WTC11 (cell line): ENCODE measurements around the gene PRKACB. TPM values are rescaled to one million over a fixed set of nuclear protein-coding genes. Genes with fewer than 3 reads are reported as not detected.

Experiments used
- ATAC-seq: fragments of 200-7000 bp; cut with Tn5 transposase; 2 replicates; pipeline ENCODE4 v1.10.0; 2021; ENCODE audit warnings: mild to moderate bottlenecking, moderate library complexity
- CTCF ChIA-PET: fragments of 300-600 bp; sonication (Branson Sonifier 250); formaldehyde crosslinking; loops from one replicate; lab custom pipeline; 2021; ENCODE audit warnings: antibody characterized with exemption; lab: Charles Lee
- POLR2A ChIA-PET: fragments of 350-600 bp; sonication (Branson Sonifier 250); formaldehyde crosslinking; loops from one replicate; lab custom pipeline; 2021; ENCODE audit warnings: antibody characterized with exemption; lab: Charles Lee
- DNase-seq: peaks from one replicate; pipeline ENCODE4 v3.0.0; 2021; ENCODE audit warnings: low spot score
- H3K27ac Mint-ChIP-seq: 2 replicates; pipeline ENCODE4 v1.8.0; 2021; ENCODE audit warnings: mixed read lengths
- H3K27me3 Mint-ChIP-seq: 2 replicates; pipeline ENCODE4 v1.8.0; 2021; ENCODE audit warnings: low read depth, mild to moderate bottlenecking, moderate library complexity, mixed read lengths
- H3K36me3 Mint-ChIP-seq: 2 replicates; pipeline ENCODE4 v1.8.0; 2021; ENCODE audit warnings: mixed read lengths
- H3K4me1 Mint-ChIP-seq: 2 replicates; pipeline ENCODE4 v1.8.0; 2022; ENCODE audit warnings: mixed read lengths
- H3K4me3 Mint-ChIP-seq: 2 replicates; pipeline ENCODE4 v1.8.0; 2021; ENCODE audit warnings: mild to moderate bottlenecking, moderate library complexity, mixed read lengths
- H3K9me3 Mint-ChIP-seq: 2 replicates; pipeline ENCODE4 v1.8.0; 2021; ENCODE audit warnings: mixed read lengths
- CBFB ChIP-seq: sonication (generic); formaldehyde crosslinking; IDR thresholded peaks from 2 replicates; pipeline ENCODE4 v1.8.1; 2022; ENCODE audit warnings: mild to moderate bottlenecking, low read depth, missing genetic modification reagents
- ELF4 ChIP-seq: sonication (generic); formaldehyde crosslinking; IDR thresholded peaks from 2 replicates; pipeline ENCODE4 v1.8.1; 2022; ENCODE audit warnings: low read depth, mild to moderate bottlenecking, moderate library complexity, missing genetic modification reagents
- EMX1 ChIP-seq: fragments of 250-450 bp; sonication (Bioruptor Pico); IDR thresholded peaks from 2 replicates; pipeline ENCODE4 v1.8.0; 2021; ENCODE audit warnings: mild to moderate bottlenecking
- ESRRA ChIP-seq: sonication (generic); formaldehyde crosslinking; IDR thresholded peaks from 2 replicates; pipeline ENCODE4 v1.8.1; 2022; ENCODE audit warnings: mild to moderate bottlenecking, missing genetic modification reagents, borderline replicate concordance
- GABPB1 ChIP-seq: sonication (generic); formaldehyde crosslinking; IDR thresholded peaks from 2 replicates; pipeline ENCODE4 v1.8.1; 2023; ENCODE audit warnings: mild to moderate bottlenecking, missing genetic modification reagents
- IRF2 ChIP-seq: sonication (generic); formaldehyde crosslinking; IDR thresholded peaks from 2 replicates; pipeline ENCODE4 v1.8.0; 2022; ENCODE audit warnings: low read depth, missing genetic modification reagents, borderline replicate concordance
- MXD4 ChIP-seq: fragments of 250-450 bp; sonication (Bioruptor Pico); IDR thresholded peaks from 2 replicates; pipeline ENCODE4 v1.8.0; 2021; ENCODE audit warnings: mild to moderate bottlenecking, moderate library complexity, borderline replicate concordance
- SOX15 ChIP-seq: fragments of 250-450 bp; sonication (Bioruptor Pico); IDR thresholded peaks from 2 replicates; pipeline ENCODE4 v1.9.0; 2021; ENCODE audit warnings: mild to moderate bottlenecking
- TP53 ChIP-seq: sonication (generic); formaldehyde crosslinking; IDR thresholded peaks from 2 replicates; pipeline ENCODE4 v1.8.1; 2023; ENCODE audit warnings: mild to moderate bottlenecking, missing genetic modification reagents
- ZBTB21 ChIP-seq: sonication (generic); formaldehyde crosslinking; IDR thresholded peaks from 2 replicates; pipeline ENCODE4 v1.8.1; 2023; ENCODE audit warnings: mild to moderate bottlenecking, missing genetic modification reagents, borderline replicate concordance
- ZNF416 ChIP-seq: fragments of 250-450 bp; sonication (Bioruptor Pico); IDR thresholded peaks from 2 replicates; pipeline ENCODE4 v1.9.0; 2021; ENCODE audit warnings: mild to moderate bottlenecking, inconsistent platforms
- ZNF423 ChIP-seq: fragments of 250-450 bp; sonication (Bioruptor Pico); IDR thresholded peaks from 2 replicates; pipeline ENCODE4 v2.1.2; 2022; ENCODE audit warnings: mild to moderate bottlenecking, moderate library complexity
- total RNA-seq: library from RNA; stranded (reverse); gene quantifications from 3 replicates; pipeline ENCODE4 v1.2.3, GENCODE V29; 2021
- TF ChIP-seq, protein P1 (sequence below): fragments of 250-450 bp; sonication (Bioruptor Pico); conservative IDR thresholded peaks from 2 replicates; pipeline ENCODE4 v1.9.0; 2021; ENCODE audit warnings: mild to moderate bottlenecking
- TF ChIP-seq, protein P2 (sequence below): sonication (generic); formaldehyde crosslinking; IDR thresholded peaks from 2 replicates; pipeline ENCODE4 v1.8.1; 2022; ENCODE audit warnings: low read depth, missing genetic modification reagents, borderline replicate concordance
- TF ChIP-seq, protein P3 (sequence below): sonication (generic); formaldehyde crosslinking; IDR thresholded peaks from 2 replicates; pipeline ENCODE4 v1.8.0; 2023; ENCODE audit warnings: mild to moderate bottlenecking, missing genetic modification reagents
- TF ChIP-seq, protein P4 (sequence below): sonication (generic); formaldehyde crosslinking; IDR thresholded peaks from 2 replicates; pipeline ENCODE4 v1.8.1; 2023; ENCODE audit warnings: mild to moderate bottlenecking, missing genetic modification reagents
- TF ChIP-seq, protein P5 (sequence below): sonication (generic); formaldehyde crosslinking; IDR thresholded peaks from 2 replicates; pipeline ENCODE4 v1.8.1; 2023; ENCODE audit warnings: mild to moderate bottlenecking, missing genetic modification reagents, moderate library complexity
- TF ChIP-seq, protein P6 (sequence below): sonication (generic); formaldehyde crosslinking; IDR thresholded peaks from 2 replicates; pipeline ENCODE4 v1.8.1; 2023; ENCODE audit warnings: mild to moderate bottlenecking, missing genetic modification reagents, moderate library complexity
- TF ChIP-seq, protein P7 (sequence below): sonication (generic); formaldehyde crosslinking; IDR thresholded peaks from 2 replicates; pipeline ENCODE4 v1.8.0; 2023; ENCODE audit warnings: missing genetic modification reagents, mild to moderate bottlenecking, borderline replicate concordance

PRKACB gene
- total RNA-seq, 1 experiment from 2014 or later, result 18.4 TPM

DNA sequence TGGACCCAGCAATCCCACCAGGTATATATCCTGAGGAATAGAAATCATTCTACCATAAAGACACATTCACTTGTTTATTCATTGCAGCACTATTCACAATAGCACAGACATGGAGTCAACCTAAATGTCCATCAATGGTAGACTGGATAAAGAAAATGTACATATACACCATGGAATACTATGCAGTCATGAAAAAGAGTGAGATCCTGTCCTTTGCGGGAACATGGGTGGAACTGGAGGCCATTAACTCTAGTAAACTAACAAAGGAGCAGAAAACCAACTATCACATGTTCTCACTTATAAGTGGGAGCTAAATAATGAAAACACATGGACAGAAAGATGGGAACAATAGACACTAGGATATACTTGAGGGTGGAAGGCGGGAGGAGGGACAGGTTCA lies 36.1 kb upstream of the PRKACB start (continued):
- TF ChIP-seq, protein P1, sequence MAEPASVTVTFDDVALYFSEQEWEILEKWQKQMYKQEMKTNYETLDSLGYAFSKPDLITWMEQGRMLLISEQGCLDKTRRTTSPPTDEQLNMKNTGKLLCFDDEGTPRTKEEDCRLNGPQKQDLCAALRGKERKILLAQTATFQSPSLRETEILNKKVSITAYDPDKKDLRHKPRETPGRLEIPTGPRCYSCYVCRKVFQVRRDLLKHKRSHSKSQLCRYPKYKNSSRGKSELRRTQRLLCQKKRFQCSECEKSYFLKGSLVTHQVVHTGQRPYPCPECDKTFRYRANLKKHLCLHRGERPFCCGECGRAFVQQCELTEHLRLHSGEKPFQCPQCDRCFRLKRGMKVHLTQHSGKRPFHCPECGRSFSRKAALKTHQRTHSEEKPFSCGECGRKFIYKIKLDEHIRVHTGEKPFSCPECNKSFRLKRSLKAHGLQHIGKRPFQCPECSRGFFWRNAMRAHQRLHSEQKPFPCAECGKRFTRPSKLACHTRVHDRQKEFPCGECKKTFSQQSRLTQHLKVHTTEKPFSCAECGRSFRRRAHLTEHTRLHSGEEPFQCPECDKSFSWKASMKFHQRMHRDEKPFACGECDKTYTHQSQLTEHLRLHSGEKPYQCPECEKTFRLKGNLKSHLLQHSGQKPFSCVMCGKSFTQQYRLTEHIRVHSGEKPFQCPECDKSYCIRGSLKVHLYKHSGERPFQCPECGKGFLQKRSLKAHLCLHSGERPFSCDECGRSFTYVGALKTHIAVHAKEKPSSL (CRISPR knock-in tag), result no peak
- TF ChIP-seq ZNF416 (CRISPR knock-in tag), result no peak

DNA sequence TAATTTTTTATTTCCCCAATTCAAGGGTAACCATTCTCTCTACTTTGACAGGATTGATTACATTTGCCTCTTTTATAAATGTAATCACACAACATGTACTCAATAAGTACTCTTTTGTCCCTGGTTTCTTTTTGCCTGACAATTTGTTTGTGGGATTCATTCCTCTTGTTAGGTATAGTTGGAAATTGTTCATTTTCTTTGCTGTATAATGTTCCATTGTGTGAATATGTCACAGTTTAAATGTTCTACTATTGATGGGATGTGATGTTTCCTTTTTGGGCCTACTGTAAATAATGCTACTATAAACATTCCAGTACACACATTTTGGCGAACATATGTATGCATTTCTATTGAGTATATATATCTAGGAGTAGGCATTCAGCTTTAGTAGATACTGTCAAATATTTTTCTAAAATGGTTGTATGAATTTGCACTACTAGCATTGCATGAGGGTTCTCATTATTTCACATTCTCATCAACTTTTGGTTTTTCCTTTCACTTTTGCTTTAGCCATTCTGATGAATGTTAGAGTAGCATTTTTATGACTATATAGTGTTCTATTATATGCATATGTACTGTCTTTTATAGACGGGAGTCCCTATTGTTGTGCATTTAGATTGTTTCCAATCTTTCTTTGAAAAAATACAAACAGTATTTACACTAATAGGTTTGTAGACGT lies 35.0 kb upstream of the PRKACB start:
- peaks cover 18% of the 10 kb centered on the region for H3K9me3 Mint-ChIP-seq
- H3K27me3 Mint-ChIP-seq, result no peaks in the 10 kb centered on the region
- H3K4me3 Mint-ChIP-seq, result no peak overlapping the region
- ATAC-seq (no peak), DNase-seq (no peak)
- POLR2A ChIA-PET, result no interaction called here
- peaks cover 12% of the 10 kb centered on the region for H3K4me1 Mint-ChIP-seq
- H3K36me3 Mint-ChIP-seq, result peaks cover 14% of the 10 kb centered on the region
- CTCF ChIA-PET, result no interaction called here
- no peak overlapping the region for H3K27ac Mint-ChIP-seq
- TF ChIP-seq, protein P2, sequence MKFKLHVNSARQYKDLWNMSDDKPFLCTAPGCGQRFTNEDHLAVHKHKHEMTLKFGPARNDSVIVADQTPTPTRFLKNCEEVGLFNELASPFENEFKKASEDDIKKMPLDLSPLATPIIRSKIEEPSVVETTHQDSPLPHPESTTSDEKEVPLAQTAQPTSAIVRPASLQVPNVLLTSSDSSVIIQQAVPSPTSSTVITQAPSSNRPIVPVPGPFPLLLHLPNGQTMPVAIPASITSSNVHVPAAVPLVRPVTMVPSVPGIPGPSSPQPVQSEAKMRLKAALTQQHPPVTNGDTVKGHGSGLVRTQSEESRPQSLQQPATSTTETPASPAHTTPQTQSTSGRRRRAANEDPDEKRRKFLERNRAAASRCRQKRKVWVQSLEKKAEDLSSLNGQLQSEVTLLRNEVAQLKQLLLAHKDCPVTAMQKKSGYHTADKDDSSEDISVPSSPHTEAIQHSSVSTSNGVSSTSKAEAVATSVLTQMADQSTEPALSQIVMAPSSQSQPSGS (CRISPR knock-in tag), result no peak
- TF ChIP-seq, protein P3, sequence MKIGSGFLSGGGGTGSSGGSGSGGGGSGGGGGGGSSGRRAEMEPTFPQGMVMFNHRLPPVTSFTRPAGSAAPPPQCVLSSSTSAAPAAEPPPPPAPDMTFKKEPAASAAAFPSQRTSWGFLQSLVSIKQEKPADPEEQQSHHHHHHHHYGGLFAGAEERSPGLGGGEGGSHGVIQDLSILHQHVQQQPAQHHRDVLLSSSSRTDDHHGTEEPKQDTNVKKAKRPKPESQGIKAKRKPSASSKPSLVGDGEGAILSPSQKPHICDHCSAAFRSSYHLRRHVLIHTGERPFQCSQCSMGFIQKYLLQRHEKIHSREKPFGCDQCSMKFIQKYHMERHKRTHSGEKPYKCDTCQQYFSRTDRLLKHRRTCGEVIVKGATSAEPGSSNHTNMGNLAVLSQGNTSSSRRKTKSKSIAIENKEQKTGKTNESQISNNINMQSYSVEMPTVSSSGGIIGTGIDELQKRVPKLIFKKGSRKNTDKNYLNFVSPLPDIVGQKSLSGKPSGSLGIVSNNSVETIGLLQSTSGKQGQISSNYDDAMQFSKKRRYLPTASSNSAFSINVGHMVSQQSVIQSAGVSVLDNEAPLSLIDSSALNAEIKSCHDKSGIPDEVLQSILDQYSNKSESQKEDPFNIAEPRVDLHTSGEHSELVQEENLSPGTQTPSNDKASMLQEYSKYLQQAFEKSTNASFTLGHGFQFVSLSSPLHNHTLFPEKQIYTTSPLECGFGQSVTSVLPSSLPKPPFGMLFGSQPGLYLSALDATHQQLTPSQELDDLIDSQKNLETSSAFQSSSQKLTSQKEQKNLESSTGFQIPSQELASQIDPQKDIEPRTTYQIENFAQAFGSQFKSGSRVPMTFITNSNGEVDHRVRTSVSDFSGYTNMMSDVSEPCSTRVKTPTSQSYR (CRISPR knock-in tag), result no peak
- TF ChIP-seq MXD4 (no peak), ZBTB21 (no peak), IRF2 (CRISPR knock-in tag) (no peak), CBFB (CRISPR knock-in tag) (no peak), ELF4 (CRISPR knock-in tag) (no peak), ZNF423 (no peak), GABPB1 (CRISPR knock-in tag) (no peak), SOX15 (CRISPR knock-in tag) (no peak), EMX1 (CRISPR knock-in tag) (no peak), TP53 (CRISPR knock-in tag) (no peak), ESRRA (CRISPR knock-in tag) (no peak)
- TF ChIP-seq, protein P4, sequence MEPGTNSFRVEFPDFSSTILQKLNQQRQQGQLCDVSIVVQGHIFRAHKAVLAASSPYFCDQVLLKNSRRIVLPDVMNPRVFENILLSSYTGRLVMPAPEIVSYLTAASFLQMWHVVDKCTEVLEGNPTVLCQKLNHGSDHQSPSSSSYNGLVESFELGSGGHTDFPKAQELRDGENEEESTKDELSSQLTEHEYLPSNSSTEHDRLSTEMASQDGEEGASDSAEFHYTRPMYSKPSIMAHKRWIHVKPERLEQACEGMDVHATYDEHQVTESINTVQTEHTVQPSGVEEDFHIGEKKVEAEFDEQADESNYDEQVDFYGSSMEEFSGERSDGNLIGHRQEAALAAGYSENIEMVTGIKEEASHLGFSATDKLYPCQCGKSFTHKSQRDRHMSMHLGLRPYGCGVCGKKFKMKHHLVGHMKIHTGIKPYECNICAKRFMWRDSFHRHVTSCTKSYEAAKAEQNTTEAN (CRISPR knock-in tag), result no peak
- TF ChIP-seq, protein P5, sequence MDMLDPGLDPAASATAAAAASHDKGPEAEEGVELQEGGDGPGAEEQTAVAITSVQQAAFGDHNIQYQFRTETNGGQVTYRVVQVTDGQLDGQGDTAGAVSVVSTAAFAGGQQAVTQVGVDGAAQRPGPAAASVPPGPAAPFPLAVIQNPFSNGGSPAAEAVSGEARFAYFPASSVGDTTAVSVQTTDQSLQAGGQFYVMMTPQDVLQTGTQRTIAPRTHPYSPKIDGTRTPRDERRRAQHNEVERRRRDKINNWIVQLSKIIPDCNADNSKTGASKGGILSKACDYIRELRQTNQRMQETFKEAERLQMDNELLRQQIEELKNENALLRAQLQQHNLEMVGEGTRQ, result no peak
- TF ChIP-seq, protein P6, sequence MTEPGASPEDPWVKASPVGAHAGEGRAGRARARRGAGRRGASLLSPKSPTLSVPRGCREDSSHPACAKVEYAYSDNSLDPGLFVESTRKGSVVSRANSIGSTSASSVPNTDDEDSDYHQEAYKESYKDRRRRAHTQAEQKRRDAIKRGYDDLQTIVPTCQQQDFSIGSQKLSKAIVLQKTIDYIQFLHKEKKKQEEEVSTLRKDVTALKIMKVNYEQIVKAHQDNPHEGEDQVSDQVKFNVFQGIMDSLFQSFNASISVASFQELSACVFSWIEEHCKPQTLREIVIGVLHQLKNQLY (CRISPR knock-in tag), result no peak
- TF ChIP-seq, protein P7, sequence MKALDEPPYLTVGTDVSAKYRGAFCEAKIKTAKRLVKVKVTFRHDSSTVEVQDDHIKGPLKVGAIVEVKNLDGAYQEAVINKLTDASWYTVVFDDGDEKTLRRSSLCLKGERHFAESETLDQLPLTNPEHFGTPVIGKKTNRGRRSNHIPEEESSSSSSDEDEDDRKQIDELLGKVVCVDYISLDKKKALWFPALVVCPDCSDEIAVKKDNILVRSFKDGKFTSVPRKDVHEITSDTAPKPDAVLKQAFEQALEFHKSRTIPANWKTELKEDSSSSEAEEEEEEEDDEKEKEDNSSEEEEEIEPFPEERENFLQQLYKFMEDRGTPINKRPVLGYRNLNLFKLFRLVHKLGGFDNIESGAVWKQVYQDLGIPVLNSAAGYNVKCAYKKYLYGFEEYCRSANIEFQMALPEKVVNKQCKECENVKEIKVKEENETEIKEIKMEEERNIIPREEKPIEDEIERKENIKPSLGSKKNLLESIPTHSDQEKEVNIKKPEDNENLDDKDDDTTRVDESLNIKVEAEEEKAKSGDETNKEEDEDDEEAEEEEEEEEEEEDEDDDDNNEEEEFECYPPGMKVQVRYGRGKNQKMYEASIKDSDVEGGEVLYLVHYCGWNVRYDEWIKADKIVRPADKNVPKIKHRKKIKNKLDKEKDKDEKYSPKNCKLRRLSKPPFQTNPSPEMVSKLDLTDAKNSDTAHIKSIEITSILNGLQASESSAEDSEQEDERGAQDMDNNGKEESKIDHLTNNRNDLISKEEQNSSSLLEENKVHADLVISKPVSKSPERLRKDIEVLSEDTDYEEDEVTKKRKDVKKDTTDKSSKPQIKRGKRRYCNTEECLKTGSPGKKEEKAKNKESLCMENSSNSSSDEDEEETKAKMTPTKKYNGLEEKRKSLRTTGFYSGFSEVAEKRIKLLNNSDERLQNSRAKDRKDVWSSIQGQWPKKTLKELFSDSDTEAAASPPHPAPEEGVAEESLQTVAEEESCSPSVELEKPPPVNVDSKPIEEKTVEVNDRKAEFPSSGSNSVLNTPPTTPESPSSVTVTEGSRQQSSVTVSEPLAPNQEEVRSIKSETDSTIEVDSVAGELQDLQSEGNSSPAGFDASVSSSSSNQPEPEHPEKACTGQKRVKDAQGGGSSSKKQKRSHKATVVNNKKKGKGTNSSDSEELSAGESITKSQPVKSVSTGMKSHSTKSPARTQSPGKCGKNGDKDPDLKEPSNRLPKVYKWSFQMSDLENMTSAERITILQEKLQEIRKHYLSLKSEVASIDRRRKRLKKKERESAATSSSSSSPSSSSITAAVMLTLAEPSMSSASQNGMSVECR (CRISPR knock-in tag), result no peak
- TF ChIP-seq, protein P1 (CRISPR knock-in tag), result no peak
